DMS153 treated with DMSO at 0.1 percent for 48 hours (cell line): Measurements from ENCODE around the gene FERMT3.
A peak's percentile ranks its signal among the peaks of the same experiment; 100 is the strongest.

Experiments used
- DNase-seq: peaks from one replicate; lab custom pipeline; 2025; ENCODE audit not compliant: unreplicated experiment; lab: John Stamatoyannopoulos, UW

FERMT3 gene

GRCh38 chr11:64185693-64186491 is 20.6 kb upstream of the FERMT3 start, which contains the start of gene STIP1:
TSS of gene STIP1 (plus strand) at chr11:64186171. CDS start at chr11:64186262, 91 bp downstream.
- peak; percentile 97 for DNase-seq

- DNase-seq, result no peak
These were observed 19.9 kb upstream of the FERMT3 start for GRCh38 chr11:64186492-64187165.

- DNase-seq, result no peak
These were observed 14.1 kb upstream of the FERMT3 start for GRCh38 chr11:64192434-64192833.

GRCh38 chr11:64196626-64197025 is 9.9 kb upstream of the FERMT3 start:
- no peak for DNase-seq

DNA sequence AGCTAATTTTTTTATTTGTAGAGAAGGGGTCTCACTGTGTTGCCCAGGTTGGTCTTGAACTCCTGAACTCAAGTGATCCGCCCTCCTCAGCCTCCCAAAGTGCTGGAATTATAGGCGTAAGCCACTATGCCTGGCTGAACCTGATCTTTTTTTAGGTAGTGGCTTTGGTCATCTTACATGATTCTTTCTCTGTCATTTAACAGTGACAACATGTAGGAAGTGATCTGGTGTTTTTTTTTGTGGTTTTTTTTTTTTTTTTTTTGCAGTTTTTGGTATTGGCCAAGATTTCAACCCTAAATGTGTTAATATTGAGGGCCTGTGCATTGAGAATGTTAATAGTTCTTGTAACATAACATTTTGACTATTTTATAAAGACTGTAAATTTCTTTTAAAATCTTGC is 8.0 kb upstream of the FERMT3 start:
- no peak for DNase-seq

GRCh38 chr11:64201543-64201942 is 5.0 kb upstream of the FERMT3 start:
- no peak for DNase-seq

GRCh38 chr11:64202992-64203391 is 3.5 kb upstream of the FERMT3 start:
- DNase-seq, result no peak

- no peak for DNase-seq
These were observed 3.0 kb upstream of the FERMT3 start for GRCh38 chr11:64203421-64204079.

DNA sequence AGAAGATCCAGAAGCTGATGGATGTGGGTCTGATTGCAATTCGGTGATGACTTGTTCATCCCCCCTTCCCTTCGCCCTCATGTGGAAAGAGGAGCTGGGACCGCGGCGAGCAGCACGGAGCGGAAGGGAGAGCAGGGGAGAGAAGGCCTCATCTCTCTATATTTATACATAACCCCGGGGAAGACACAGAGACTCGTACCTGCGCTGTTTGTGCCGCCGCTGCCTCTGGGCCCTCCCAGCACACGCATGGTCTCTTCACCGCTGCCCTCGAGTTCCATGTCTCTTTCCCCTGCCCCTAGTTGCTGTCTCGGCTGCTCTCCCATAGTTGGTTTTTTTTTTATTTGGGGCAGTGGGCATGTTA is 2.5 kb upstream of the FERMT3 start:
- no peak for DNase-seq

GRCh38 chr11:64204464-64204989 is 2.0 kb upstream of the FERMT3 start:
- peak; percentile 56 for DNase-seq

GRCh38 chr11:64207256-64208085 is 950 bp downstream of the FERMT3 start:
- DNase-seq, result no peak

DNA sequence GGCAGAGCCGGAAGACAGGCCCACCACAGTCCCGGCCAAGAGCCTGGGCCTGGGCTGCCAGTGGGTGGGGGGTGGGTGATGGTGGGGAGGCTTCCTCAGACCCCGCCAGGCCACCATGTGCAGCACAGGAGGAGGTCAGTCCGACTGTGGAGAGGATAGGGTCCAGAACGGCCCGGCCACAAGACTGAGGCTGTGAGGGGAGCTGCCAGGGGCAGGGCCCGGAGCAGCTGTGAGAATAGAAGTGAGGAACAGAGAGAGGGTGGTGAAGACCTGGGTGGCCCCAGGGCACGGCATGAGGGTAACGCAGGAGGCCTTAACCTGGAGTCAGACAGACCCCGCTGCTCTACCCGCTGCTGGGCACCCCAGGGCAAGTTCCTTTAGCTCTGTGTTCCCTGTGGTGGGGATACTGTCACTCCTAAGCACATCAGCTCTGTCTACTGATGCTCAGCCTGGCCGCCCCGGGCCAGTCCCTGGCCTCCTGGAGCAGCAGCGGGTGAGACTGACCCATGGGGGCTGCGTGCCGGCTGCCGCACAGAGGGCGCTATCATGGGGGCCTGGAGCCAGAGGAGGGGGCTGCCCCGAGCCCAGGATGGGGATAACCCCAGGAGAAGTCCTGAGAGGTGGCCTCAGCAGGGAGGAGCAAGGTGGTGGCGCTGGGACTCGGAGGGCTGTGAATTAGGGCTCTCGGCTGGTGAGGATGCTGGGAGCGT is 1.7 kb downstream of the FERMT3 start:
- DNase-seq, result no peak

- DNase-seq, result no peak
These were observed 2.5 kb downstream of the FERMT3 start for GRCh38 chr11:64208796-64209562.

- no peak for DNase-seq
These were observed 3.0 kb downstream of the FERMT3 start for GRCh38 chr11:64209563-64209843.

GRCh38 chr11:64210301-64211020 is 3.9 kb downstream of the FERMT3 start:
- DNase-seq, result no peak

DNA sequence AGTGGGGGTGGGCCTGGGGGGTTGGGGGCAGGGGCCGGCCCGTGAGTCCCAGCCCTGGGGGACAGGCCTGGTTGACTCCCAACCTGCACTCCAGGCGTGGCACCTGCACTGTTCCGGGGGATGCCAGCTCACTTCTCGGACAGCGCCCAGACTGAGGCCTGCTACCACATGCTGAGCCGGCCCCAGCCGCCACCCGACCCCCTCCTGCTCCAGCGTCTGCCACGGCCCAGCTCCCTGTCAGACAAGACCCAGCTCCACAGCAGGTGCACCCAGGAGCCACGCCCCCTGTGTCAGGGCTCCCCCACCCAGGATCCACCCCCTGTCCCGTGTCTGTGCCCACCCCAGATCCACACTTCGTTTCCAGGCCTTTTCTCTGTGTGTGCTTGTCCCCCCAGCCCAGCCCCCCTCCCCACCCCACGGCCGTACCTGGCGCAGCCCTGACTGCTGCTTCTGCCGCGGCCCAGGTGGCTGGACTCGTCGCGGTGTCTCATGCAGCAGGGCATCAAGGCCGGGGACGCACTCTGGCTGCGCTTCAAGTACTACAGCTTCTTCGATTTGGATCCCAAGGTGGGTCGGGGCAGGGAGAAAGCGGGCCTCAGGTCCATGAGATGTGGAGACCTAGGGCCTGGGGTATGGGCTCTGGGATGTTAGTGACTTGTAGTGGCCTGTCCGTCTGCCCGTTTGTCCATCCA is 4.8 kb downstream of the FERMT3 start:
- DNase-seq, result no peak

DNA sequence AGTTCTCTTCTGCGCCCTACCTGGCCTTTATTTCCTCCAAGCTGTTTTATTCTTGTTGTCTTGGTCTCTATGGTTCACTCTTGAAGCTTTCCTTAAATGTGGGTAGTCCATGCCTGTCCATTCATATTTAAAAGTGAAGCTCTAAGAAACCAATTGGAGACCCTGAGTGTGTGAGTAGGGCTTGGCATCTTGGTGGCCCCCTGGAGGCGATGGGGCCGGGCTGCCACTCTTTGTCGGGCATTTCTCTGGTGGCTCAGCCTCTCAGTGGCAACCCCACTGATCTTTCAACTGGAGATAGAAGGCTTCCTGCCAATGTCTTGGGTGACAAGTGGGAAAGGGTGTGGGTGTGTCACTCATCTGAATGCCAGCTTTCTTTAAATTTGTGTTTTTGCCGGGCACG is 10.4 kb downstream of the FERMT3 start:
- DNase-seq, result no peak

DNA sequence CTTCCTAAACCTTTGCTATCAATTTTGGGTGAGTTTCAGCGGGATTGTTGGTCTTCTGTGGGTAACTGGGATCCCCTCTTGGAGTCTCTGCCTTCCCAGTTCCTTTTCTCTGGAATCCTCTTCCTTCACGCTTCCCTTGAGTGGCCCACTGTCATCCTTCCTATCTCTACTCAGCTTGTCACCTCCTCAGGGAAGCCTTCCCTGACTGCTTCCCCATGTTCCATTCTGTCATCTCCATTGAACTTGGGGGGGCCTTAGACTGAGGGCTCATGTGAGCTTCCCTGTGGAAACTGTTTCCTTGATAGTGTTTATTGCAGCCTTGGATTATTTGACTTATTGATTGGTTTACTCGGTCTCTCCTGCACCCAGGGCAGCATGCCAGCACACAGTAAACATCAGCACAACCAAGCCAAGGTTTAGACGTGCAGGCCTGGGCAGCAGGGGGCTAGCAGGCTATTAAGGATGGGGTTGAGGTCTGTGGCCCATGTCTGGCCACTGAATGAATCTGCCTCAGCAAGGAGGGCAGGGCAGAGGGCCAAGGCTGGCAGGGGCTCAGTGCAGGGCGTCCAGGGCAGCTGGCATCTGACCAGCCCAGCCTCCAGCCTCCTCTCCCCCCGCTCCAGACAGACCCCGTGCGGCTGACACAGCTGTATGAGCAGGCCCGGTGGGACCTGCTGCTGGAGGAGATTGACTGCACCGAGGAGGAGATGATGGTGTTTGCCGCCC is 12.3 kb downstream of the FERMT3 start:
- DNase-seq, result no peak
